Sigmoid colon (tissue), 7 donors: ENCODE results near the gene RNF186. TPM values are rescaled to one million over a fixed set of nuclear protein-coding genes. Genes with fewer than 3 reads are reported as not detected.

Experiments used
- DNase-seq: peaks from one replicate; pipeline ENCODE4 v3.0.0-alpha.2; 2019
- H3K27ac ChIP-seq, 4 donors: fragments of 200-600 bp; sonication (generic); one replicate each; pipeline ENCODE4 v1.5.1; 2016 to 2019; ENCODE audit warnings: mild to moderate bottlenecking in 1 of 4
- H3K27me3 ChIP-seq, 3 donors: fragments of 200-600 bp; sonication (generic); one replicate each; pipeline ENCODE4 v1.5.1; 2019; ENCODE audit warnings: mild to moderate bottlenecking in 1 of 3
- H3K36me3 ChIP-seq, 4 donors: fragments of 200-600 bp; sonication (generic); one replicate each; pipeline ENCODE4 v1.5.1; 2016 to 2019
- H3K4me1 ChIP-seq, 4 donors: fragments of 200-600 bp; sonication (generic); one replicate each; pipeline ENCODE4 v1.5.1; 2017 to 2019
- H3K4me3 ChIP-seq, 4 donors: fragments of 200-600 bp; sonication (generic); one replicate each; pipeline ENCODE4 v1.5.1; 2017 to 2019; ENCODE audit warnings: mild to moderate bottlenecking in 2 of 4, moderate library complexity in 1 of 4
- H3K9me3 ChIP-seq, 4 donors: fragments of 200-600 bp in 3 of 4; sonication (generic) in 3 of 4; one replicate each; pipeline versions ENCODE4 v1.5.1 to v1.6.1; 2013 to 2019
- CTCF ChIP-seq, 4 experiments: fragments of 450-650 bp in 3 of 4; fragments of 200-600 bp in 1 of 4; IDR thresholded peaks; one replicate each; pipeline ENCODE4 v1.5.1; 2016 to 2019; ENCODE audit warnings: antibody characterized with exemption in 4 of 4, mild to moderate bottlenecking in 3 of 4, moderate library complexity in 2 of 4
- EP300 ChIP-seq, 4 donors: sonication (generic); formaldehyde crosslinking; IDR thresholded peaks; one replicate each; pipeline ENCODE4 v1.6.1; 2017; ENCODE audit warnings: antibody characterized with exemption in 4 of 4
- POLR2A ChIP-seq, 2 donors: fragments of 450-650 bp; IDR thresholded peaks; one replicate each; pipeline ENCODE4 v1.6.1; 2016; ENCODE audit warnings: antibody characterized with exemption in 2 of 2, mild to moderate bottlenecking in 2 of 2, moderate library complexity in 2 of 2
- POLR2AphosphoS5 ChIP-seq, 4 donors: sonication (generic); formaldehyde crosslinking; IDR thresholded peaks; one replicate each; pipeline ENCODE4 v1.6.1; 2017; ENCODE audit warnings: antibody characterized with exemption in 4 of 4
- WGBS, 2 donors: extraction: QIAGEN DNeasy Blood & Tissue Kit; methylation state at CpG; one replicate each; pipeline ENCODE4 v1.1.7; 2013; 5-methylcytosine and 5-hydroxymethylcytosine counted together
- intact Hi-C: fragments of 100-400 bp; cut with DNase I; formaldehyde crosslinking; loops from one replicate; pipeline ENCODE4 v1.15.1; 2023
- polyA plus RNA-seq, 3 donors: library from polyadenylated mRNA; stranded (reverse); fragments of 200-250 nt; gene quantifications; one replicate each; pipeline ENCODE4 v1.2.3, GENCODE V29; 2013
- total RNA-seq, 4 donors: library from RNA; depleted of rRNA; stranded (reverse); fragments of >200 nt; gene quantifications; one replicate each; pipeline ENCODE4 v1.1.0, GENCODE V29; 2016
- donor health status: healthy with polysubstance abuse.
- donor health status: Bipolar disorder and iron deficiency.
- donor health status: healthy.

Gene RNF186
- total and polyA plus RNA-seq, 7 donors = 13.8 to 34.3 (median 19.7) TPM; not detected in 4

- H3K4me1 ChIP-seq = peaks cover 0 to 8% (median 3%) of the 10 kb centered on the region in 4 donors
- intact Hi-C loops = no loop called here
- H3K27me3 ChIP-seq = no peaks in the 10 kb centered on the region
- H3K36me3 ChIP-seq = no peaks in the 10 kb centered on the region
- peaks cover 0 to 4% (median under 1%) of the 10 kb centered on the region in 4 donors for H3K9me3 ChIP-seq
- WGBS, 2 donors = 15 to 57% methylated on average over 2 of the region's 2 CpGs
- no peak for DNase-seq
- TF ChIP-seq EP300 (IDR thresholded peaks at IDR 0.05) = no peak
- no peak for TF ChIP-seq CTCF (IDR thresholded peaks at IDR 0.05)
- no peak for TF ChIP-seq POLR2A (IDR thresholded peaks at IDR 0.05)
- TF ChIP-seq POLR2AphosphoS5 (IDR thresholded peaks at IDR 0.05) = no peak
- H3K27ac ChIP-seq = peak overlapping the region in 1 of 4 donors; percentile 19
- no peak overlapping the region for H3K4me3 ChIP-seq
Measured at GRCh38 chr1:19861034-19861433, 46.0 kb upstream of the RNF186 start.

GRCh38 chr1:19860418-19860817, 45.3 kb upstream of the RNF186 start:
- H3K27me3 ChIP-seq = no peaks in the 10 kb centered on the region
- H3K9me3 ChIP-seq = peaks cover 0 to 2% (median under 1%) of the 10 kb centered on the region in 4 donors
- no peak for TF ChIP-seq EP300 (IDR thresholded peaks at IDR 0.05)
- TF ChIP-seq CTCF (IDR thresholded peaks at IDR 0.05) = no peak
- TF ChIP-seq POLR2AphosphoS5 (IDR thresholded peaks at IDR 0.05) = no peak
- no peak for TF ChIP-seq POLR2A (IDR thresholded peaks at IDR 0.05)
- H3K36me3 ChIP-seq = no peaks in the 10 kb centered on the region
- no peak overlapping the region for H3K4me3 ChIP-seq
- 14 to 60% methylated on average over 2 of the region's 2 CpGs for WGBS, 2 donors
- DNase-seq = no peak
- no peak overlapping the region for H3K27ac ChIP-seq
- intact Hi-C loops = no loop called here
- H3K4me1 ChIP-seq = peaks cover 0 to 8% (median 3%) of the 10 kb centered on the region in 4 donors

- WGBS, 2 donors = 77 to 78% methylated on average over 2 of the region's 2 CpGs
- no peak for DNase-seq
- no peak overlapping the region for H3K27ac ChIP-seq
- peaks cover 0 to 8% (median 3%) of the 10 kb centered on the region in 4 donors for H3K4me1 ChIP-seq
- TF ChIP-seq EP300 (IDR thresholded peaks at IDR 0.05) = no peak
- no peak for TF ChIP-seq POLR2A (IDR thresholded peaks at IDR 0.05)
- TF ChIP-seq CTCF (IDR thresholded peaks at IDR 0.05) = no peak
- TF ChIP-seq POLR2AphosphoS5 (IDR thresholded peaks at IDR 0.05) = no peak
- H3K9me3 ChIP-seq = peaks cover 0 to 1% (median 0%) of the 10 kb centered on the region in 4 donors
- H3K36me3 ChIP-seq = no peaks in the 10 kb centered on the region
- intact Hi-C loops = no loop called here
- H3K4me3 ChIP-seq = no peak overlapping the region
- no peaks in the 10 kb centered on the region for H3K27me3 ChIP-seq
Measured at GRCh38 chr1:19859876-19860275, 44.8 kb upstream of the RNF186 start.

GRCh38 chr1:19858893-19859292, 43.8 kb upstream of the RNF186 start:
- intact Hi-C loops = no loop called here
- DNase-seq = no peak
- H3K4me1 ChIP-seq = peaks cover 0 to 8% (median 3%) of the 10 kb centered on the region in 4 donors

More at GRCh38 chr1:19858893-19859292, 43.8 kb upstream of the RNF186 start:
- TF ChIP-seq CTCF (IDR thresholded peaks at IDR 0.05) (no peak), POLR2AphosphoS5 (IDR thresholded peaks at IDR 0.05) (no peak), EP300 (IDR thresholded peaks at IDR 0.05) (no peak), POLR2A (IDR thresholded peaks at IDR 0.05) (no peak)
- Histone ChIP-seq H3K27ac (no peak overlapping the region), H3K4me3 (no peak overlapping the region), H3K9me3 (peaks cover 0 to 1% (median 0%) of the 10 kb centered on the region in 4 donors), H3K36me3 (no peaks in the 10 kb centered on the region), H3K27me3 (no peaks in the 10 kb centered on the region)
- WGBS, 2 donors = 1 to 3% methylated on average over 5 of the region's 5 CpGs
